KBM-7 (cell line): ENCODE data around the gene TMEM236.

ENCODE experiments used
- DNase-seq: peaks from one replicate; pipeline ENCODE4 v3.0.0-alpha.2; 2015
- in situ Hi-C: fragments of 300-500 bp; cut with MboI; formaldehyde crosslinking; loops from 2 replicates; pipeline ENCODE4 v1.14.3; 2020; ENCODE audit warnings: low sequenced_read_pairs, low pct_unique_long_range_greater_than_20kb, mixed read lengths

TMEM236 gene

DNA sequence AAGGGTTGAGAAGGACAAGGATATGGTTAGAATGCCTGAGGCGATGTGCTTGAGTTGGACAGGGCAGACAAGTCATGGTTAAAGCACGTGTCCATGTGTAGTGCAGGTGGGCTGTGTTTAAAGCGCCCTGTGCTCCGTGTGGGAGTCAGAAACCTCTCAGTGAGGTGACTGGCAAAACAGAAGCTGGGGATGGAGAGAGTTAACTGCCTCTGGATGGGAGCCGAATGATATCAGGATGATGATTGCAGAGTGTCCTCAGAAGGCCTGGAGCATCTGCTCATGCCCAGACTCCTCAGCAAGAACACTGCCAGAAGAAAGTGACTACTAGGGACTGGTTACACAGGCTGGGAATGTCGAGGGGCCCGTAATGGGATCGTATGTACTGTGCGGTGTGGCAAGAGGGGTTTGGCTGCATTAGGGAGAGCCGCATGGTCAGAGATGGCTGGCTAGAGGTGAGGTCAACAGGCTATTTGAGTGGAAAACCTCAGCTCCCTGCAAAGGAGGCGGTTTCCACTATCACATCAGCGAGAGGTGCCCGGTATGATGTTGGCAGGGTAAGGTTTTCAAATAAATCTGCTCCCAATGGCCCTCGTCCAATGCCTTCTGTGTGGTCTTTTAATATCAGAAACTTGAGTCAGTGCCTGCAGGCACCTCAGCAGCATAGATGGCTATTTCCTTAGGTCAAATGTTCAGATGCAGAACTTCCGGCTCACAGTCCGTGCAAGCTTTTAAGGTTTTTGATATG lies 31.1 kb downstream of the TMEM236 start:
- no peak for DNase-seq
- in situ Hi-C loops = no loop called here

DNA sequence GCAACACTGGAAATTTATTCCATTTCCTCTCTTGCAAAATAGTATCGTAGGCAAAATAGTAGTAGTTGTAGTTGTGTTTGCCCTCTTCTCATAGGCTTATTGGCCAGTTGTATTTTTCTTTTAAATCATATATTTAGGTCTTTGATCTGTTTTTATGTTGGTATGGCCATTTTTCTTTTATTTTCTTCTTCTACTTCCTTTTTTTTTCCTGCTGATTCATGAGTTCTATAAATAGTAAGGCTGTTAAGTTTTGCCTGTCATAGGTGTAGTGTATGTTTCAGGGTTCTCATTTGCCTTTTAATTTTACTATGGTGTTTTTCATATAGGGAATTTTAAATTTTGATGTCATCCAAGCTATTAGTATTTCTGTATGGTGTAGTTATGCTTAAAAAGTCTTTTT lies 31.8 kb downstream of the TMEM236 start:
- peak; percentile 40 for DNase-seq
- in situ Hi-C loops = no loop called here

DNA sequence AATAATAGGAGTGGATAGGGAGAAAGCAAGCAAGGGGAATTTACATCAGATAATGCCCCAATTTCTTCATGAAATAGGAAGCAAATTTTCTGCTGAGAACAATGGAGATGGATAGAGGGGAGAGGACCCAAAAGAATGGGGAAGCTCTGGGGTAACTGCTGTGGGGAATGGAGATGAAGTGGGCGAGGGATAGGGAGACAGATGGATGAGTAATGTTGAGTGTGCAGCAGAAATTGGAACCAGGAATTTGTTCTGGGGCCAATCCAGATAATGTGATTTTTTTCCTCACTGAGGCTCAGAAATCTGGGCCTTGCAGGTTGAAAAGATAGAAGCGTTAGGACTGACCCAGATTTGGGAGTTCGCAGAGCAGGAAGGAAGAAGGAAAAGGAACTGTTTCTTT lies 32.7 kb downstream of the TMEM236 start:
- in situ Hi-C loops = no loop called here
- DNase-seq = no peak

DNA sequence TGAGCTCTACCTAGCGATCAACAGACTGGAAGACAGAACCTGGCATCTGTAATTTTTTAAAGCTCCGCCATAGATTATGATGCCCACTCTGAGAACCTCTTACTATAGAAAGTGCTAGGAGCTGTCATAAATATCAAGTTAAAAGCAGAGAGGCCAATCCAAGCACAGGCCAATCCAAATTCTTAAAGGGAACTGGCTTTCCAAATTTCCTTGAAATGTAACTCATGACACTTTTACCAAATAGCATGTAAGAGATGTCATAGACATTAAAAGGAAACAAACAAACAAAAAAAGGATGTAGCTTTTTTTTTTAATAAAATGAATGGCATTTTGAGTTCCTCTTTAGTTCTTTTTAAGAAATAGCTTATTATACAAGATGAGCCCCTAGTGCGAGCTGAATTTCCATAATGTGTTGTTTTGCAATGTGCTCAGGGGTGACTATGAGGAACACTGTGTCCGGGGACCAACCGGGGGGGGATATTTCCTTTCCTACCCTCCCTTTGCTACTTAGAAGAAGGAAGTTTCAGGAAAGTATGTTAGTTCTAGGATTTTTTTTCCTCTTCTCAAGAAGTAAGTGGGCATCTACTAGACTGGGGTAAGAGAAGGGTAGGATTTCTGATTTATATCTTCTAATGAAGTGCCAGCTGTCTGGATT lies 33.4 kb downstream of the TMEM236 start:
- in situ Hi-C loops = no loop called here
- DNase-seq = peak; percentile 43

DNA sequence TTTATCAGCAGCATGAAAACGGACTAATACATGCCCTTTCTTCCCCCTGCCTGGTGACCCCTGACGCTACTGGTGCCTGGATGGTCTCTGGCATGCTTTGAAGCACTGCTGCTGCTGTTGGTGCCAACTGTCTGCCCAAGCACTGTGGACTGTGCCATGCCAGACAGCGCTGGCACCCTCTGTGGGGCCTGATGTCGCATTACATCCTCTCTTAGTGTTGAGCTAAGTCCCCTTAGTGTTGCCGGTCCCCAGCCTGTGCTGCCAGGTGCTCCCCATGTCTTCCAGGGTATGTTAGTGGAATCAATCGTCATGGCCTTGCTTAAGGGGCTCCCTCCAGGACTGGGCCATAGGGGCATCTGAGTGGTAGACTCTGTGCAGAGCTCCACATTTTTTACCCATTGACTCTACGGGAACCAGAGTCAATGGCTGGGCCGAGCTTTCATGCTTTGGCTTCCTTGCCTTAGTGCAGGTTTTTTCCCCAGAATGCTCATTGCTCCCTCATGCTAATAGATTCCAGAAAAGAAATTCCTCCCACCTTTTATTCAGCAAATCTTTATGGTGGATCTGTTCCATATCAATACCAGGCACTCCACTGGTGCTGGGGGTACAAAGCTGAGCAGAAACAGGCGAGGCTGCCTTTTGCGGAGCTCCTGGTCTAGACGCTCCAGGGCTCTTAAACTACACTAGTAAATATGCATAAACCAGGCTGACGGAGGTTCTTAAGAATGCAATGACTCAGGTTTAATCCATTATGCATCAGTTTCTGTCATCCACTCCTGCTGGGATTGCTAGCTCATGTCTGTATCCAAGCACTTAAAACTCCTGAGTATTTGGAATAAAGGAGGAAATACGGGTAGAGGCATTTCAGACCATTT lies 35.3 kb downstream of the TMEM236 start:
- in situ Hi-C loops = no loop called here
- no peak for DNase-seq

DNA sequence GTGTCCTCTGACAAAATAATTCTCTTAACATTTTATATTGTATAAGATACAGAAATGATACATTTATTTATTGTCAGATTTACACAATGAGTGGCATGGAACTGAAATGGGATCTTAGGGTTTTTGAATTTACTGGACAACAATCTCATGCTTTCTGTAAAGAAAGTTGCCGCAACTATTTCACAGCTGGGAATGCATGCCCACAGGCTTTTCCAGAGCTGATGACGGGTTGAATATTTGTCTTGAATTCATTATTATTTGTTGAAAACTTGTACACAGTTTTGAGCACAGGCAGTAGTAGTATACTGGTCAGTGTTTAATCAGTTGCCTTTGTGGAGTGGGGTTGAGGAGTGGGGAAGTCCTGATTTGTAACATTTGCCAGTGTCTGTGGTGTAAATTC lies 36.6 kb downstream of the TMEM236 start:
- DNase-seq = no peak
- in situ Hi-C loops = no loop called here

DNA sequence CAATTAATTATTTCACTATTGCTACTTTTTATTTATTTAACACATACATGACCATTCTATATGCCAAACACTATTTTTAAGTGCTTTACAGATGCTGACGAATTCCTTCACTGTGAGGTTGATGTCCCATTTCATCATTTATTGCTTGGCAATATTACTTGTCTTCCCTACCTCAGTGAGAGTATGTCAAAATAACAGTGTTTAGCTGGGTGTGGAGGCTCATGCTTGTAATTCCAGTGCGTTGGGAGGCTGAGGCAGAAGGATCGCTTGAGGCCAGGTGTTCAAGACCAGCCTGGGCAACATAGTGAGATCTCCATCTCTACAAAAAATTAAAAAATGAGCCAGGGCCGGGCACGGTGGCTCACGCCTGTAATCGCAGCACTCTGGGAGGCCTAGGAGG lies 37.4 kb downstream of the TMEM236 start:
- in situ Hi-C loops = no loop called here

DNA sequence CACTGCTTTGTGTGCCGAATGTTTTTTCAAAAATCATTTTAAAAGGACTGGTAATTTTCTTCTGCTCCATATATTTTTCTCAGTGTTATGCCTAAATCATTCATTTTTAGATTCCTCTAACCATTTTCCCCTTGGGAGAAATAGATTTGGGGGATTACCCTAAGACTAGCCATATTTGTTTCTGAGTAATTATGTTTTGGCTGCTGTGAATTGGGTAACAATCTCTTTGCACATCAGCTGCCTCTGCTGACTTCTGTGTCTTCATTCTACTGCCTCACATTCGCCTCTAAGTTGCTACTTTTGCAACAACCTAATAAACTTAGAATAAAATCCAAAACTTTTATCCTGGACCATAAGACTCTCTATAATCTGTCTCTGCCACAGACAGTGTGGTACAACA lies 38.6 kb downstream of the TMEM236 start:
- in situ Hi-C loops = no loop called here
- no peak for DNase-seq

More for the DNA sequence above, 37.4 kb downstream of the TMEM236 start:
- no peak for DNase-seq

DNA sequence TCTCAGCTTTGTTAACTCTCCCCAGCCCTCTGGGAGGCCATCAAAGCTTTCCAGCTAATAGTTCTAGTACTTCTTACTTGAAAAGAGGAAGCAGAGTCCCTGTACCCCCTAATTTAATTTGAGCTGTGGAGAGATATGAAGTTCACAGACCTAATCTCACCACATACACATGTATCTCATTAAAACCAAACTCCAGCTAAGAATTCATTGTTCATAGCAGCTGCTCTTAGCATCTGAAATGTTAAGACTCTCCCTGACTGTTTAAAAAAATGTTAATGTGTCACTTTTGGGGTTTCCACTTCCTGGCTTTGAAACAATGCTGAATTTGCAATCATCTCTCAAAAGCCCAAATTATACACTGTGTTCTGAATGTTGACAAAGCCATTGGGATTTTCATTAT lies 41.0 kb downstream of the TMEM236 start:
- DNase-seq = no peak
- in situ Hi-C loops = no loop called here

DNA sequence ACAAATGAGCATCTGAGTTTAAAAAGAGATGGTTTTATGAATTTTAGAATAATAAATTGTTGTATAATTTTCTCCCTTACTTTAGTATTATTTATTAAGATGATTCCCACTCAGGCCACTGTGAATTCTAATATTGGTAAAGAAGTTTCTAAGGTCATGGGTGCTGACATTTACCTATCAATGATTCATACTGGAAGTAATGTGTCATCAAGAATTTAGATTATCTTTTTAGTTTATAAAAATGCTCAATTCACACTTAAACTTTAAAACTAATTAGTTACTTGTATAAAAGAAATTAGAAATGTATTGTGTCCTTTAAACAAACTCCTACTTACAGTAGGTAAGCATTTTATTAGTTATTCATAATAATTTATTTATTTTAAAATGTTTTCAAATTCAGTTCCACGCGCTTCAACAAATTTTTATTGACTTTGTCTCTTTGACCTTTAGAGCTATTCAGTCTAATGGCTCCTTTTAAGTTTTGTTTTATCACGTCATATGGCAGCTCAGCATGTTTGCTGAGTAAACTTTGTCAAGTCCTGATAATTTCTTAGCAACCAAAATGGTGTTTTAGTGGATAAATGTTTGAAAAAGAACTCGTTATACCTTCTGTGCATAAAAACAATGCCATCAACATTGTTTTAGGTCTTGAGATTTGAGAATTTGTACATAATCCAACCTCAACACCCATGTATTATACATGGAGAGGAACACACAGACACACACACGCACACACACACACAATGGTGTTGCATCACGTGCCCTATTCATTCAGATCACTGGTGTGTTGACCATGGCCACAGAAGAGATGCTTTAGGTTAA lies 42.0 kb downstream of the TMEM236 start:
- in situ Hi-C loops = no loop called here

DNA sequence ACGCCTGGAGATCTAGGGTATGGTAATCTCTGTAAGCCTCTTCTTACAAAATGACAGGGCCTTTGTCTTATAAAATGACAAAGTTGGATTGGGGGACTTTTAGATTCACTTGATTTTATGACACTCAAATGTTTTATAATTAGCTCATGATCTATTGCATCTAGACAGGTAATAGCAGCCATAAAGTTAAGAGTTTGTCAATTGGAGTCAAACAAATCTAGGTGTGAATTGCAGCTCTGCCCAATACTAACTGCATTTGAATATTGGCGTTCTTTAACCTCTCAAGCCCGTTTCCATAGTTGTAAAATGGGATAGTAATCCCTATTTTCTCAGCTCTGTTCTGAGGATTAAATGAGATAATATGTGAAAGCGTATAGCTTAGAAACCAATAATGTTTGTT lies 43.1 kb downstream of the TMEM236 start:
- in situ Hi-C loops = no loop called here

More for the DNA sequence above, 42.0 kb downstream of the TMEM236 start:
- DNase-seq = no peak

DNA sequence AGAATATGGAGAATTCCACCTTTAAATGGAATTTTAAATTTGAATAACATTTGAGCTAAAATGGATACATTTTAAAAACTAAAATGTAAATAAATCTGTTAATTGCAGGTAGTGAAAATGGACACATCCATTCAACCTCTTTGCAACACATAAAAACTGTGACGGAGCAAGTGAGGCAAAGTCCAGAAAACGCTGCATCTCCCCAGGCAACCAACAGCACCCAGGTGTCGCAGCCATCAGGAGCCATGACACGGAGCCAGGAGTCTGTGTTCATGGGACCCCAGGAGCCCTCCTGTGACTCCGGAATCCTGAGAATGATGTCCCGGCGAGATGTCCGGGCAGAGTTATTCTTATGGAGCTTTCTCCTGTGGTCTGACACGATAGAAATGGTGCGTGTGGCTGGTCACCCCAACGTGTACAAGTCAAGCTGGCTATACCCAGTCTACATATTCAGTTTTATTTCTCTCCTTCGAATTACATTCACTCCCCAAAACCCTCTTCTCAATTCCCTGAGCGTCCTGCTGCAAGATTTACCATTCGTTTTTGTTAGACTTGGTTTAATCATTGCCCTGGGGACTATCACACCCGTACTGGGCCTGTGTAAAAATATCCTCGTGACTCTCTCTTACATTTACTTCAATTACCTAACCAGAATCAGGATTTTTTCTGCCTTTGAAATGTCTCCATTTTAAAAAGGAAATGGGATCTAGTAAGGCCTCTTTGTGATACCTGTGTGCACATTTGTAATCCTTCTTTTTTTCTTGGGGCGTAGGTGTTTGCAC lies 44.0 kb downstream of the TMEM236 start:
- in situ Hi-C loops = no loop called here
- no peak for DNase-seq

More for the DNA sequence above, 43.1 kb downstream of the TMEM236 start:
- DNase-seq = no peak

DNA sequence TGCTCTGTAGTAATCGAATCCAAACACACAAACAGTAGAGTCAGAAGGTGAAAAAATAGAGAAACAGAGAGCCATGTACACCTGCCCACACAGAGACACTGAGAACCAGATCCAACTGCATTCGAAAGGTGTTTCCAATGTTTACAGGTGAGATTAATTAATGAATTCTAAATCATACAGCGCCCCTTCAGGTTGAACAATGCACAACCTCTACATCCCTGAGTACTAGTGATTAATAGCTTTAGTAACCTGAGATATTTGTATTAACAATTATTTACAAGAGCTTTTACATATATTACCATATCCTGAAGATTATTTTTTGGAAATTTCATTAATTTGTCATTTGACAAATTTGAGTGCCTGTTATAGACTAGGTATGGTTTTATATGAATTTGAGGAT lies 49.5 kb downstream of the TMEM236 start:
- DNase-seq = no peak
- in situ Hi-C loops = no loop called here

DNA sequence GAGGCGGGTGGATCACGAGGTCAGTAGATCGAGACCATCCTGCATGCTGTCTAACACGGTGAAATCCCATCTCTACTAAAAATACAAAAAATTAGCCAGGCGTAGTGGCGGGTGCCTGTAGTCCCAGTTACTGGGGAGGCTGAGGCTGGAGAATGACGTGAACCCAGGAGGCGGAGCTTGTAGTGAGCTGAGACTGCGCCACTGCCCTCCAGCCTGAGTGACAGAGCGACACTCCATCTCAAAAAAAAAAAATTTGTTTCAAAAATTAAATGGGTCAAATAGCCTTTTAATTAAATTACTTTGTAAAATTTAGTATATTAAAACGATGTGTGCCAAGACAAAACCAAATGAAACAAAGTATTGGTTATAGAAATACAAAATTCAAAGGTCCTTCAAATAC lies 50.3 kb downstream of the TMEM236 start:
- no peak for DNase-seq

DNA sequence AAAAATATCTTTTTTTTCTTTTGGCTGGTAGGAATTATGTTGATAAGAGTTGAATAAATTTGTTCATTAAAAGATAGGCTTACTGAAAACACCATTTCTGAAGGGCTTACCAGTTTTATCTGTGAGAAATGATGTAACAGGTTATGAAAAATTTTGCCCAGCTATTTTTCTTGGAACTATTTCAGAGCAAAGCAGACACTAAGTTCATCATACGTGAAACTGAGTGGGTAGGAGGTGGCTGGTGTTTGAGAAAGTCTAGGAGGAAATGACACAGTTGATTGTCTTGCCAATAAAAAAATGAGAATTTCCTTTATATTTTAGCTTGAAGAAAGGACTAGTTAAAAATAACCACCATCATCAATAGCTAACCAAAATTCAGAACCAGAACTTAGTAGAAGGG lies 51.0 kb downstream of the TMEM236 start:
- in situ Hi-C loops = no loop called here
- no peak for DNase-seq

More for the DNA sequence above, 50.3 kb downstream of the TMEM236 start:
- in situ Hi-C loops = no loop called here

DNA sequence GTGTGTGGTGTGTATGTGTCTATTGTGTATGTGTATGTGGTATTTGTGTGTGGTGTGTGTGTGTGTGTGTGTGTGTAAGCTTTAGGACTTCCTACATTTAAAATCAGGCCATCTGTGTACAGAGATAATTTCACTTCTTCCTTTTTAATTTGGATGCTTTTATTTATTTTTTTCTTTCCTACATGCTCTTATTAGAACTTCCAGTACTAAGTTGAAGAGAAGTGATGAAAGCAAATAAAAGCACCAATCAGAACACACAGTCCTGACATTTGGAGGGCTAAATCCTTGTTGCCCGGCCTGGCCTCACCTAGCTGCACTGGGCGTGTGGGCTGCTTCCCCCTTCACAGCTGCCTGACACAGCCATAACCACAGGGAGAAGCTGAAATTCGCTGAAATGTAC lies 53.3 kb downstream of the TMEM236 start:
- in situ Hi-C loops = no loop called here
- peak; percentile 35 for DNase-seq

DNA sequence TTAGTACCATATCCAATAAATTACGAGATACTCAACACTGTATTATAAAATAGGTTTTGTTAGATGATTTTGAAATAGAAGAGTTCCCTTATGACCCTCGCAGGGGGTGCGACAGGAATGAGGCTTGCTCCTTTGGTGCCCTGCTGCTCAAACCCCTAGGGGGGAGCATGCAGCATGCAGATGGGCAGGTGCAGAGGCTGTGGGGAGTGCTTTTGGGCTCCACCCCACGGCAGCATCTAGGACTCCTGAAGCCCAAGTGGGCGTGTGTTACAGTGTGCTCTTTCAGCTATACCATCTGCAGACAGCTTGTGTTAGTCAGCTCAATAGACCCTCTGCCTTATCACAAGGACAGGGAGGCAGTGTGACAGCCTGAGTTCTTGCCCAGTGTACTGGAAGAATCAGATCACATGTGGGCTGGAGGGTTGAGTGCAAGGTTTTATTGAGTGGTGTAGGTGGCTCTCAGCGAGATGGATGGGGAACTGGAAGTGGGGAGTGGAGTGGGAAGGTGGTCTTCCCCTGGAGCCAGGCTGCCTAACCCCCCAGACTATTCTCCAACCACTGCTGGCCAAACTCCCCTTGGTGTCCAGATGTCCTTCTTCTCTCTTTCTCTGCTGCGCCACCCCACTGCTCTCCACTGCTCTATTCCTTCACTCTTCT lies 54.0 kb downstream of the TMEM236 start:
- in situ Hi-C loops = no loop called here
- DNase-seq = peak; percentile 55
